Epithelial cell of umbilical artery (primary cell): ENCODE results near the gene POGLUT3. TPM values are rescaled to one million over a fixed set of nuclear protein-coding genes. Genes with fewer than 3 reads are reported as not detected.

Experiments used
- total RNA-seq: library from RNA; depleted of rRNA; stranded (reverse); fragments of >200 nt; gene quantifications from 2 replicates; pipeline ENCODE4 v1.2.3, GENCODE V29; 2014

Gene POGLUT3, protein sequence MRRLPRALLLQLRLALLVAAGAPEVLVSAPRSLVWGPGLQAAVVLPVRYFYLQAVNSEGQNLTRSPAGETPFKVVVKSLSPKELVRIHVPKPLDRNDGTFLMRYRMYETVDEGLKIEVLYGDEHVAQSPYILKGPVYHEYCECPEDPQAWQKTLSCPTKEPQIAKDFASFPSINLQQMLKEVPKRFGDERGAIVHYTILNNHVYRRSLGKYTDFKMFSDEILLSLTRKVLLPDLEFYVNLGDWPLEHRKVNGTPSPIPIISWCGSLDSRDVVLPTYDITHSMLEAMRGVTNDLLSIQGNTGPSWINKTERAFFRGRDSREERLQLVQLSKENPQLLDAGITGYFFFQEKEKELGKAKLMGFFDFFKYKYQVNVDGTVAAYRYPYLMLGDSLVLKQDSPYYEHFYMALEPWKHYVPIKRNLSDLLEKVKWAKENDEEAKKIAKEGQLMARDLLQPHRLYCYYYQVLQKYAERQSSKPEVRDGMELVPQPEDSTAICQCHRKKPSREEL
- total RNA-seq = 18.4 and 23.1 TPM in 2 replicates

GRCh38 chr11:108498046-108498815 is at the start of gene POGLUT3:
Gene POGLUT3 (minus strand): TSS chr11:108498384. CDS start chr11:108498366, 18 bp downstream.

DNA sequence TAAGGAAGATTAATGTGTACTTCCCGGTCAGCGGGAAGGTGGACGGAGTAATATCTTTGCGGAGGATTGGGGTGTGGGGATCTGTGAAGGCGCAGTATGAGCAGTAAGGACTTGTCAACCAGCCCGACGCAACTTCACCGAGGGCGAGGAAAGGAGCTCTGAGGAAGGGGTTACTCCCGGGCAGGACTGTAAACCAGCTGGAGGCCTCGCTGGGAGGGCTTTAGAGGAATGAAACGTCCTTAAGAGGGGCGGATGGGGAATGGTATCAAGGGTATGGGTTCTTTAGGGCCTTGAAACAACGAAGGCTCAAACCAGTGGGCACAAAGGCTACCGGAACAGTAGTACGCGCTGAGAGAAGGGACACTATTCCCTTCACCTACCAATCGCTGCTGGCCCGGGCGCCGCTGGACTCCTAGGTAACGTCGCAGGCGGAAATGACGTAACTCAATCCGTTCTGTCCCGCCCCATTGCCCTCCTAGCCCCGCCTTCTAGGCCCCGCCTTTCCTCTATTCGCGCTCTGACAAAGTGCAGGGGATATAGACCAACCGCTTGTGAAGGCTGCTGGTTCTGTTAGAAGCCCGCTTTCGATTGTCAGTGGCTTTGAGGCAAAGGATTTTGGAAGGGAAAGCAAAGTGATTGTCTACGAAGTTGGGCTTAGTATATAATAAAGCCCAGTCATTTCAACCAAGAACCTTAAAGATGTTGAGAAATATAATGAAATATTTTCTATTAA is 30.9 kb downstream of the POGLUT3 start, which contains the start of gene C11orf65:
C11orf65 (minus strand) TSS at position 439 of the 733 bp plus-strand sequence. CDS start 5,970 bp downstream, outside the sequence.

Other genes starting within 250 kb of the POGLUT3 start
- not detected in 2 replicates for gene C11orf65, start 30.9 kb downstream of the POGLUT3 start, total RNA-seq
- under 0.01 and 0.32 TPM in 2 replicates for gene EXPH5, start 95.4 kb upstream of the POGLUT3 start, total RNA-seq
- gene DDX10, start 166.7 kb upstream of the POGLUT3 start, total RNA-seq = 36.0 and 42.2 TPM in 2 replicates